ENCODE data around the gene ABLIM2.

The ABLIM2 gene

GRCh38 chr4:8192748-8193738 is 34.4 kb upstream of the ABLIM2 start:
- no peak for DNase-seq

DNA sequence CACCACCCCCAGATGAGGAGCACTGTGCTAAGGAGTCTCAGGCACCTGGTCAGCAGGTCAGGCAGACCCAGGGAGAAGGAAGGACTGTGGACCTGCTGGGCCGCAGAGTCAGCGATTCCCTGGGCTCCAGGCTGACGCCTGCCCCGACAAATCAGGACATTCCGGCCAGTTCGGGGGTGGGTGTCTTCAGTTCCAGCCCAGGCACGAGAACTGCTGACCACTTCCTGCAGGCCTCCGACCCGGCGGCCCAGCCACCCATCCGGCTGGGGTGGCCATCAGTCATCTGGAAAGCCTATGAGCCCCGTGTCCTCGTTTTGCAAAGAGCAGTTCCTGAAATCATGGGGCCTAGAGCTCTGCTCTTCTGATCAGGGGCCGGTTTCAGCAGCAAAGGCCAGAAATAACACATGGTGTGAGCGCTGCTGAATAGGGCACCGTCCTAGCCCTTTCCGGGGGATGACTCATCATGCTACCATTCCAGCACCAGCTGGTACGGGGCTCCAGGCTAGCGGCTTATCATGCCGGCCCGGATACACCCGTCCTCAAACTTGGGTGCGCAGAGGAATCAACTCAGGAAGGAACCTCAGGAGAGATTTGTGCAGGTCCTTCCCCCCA is 32.6 kb upstream of the ABLIM2 start:
- DNase-seq: no peak

DNA sequence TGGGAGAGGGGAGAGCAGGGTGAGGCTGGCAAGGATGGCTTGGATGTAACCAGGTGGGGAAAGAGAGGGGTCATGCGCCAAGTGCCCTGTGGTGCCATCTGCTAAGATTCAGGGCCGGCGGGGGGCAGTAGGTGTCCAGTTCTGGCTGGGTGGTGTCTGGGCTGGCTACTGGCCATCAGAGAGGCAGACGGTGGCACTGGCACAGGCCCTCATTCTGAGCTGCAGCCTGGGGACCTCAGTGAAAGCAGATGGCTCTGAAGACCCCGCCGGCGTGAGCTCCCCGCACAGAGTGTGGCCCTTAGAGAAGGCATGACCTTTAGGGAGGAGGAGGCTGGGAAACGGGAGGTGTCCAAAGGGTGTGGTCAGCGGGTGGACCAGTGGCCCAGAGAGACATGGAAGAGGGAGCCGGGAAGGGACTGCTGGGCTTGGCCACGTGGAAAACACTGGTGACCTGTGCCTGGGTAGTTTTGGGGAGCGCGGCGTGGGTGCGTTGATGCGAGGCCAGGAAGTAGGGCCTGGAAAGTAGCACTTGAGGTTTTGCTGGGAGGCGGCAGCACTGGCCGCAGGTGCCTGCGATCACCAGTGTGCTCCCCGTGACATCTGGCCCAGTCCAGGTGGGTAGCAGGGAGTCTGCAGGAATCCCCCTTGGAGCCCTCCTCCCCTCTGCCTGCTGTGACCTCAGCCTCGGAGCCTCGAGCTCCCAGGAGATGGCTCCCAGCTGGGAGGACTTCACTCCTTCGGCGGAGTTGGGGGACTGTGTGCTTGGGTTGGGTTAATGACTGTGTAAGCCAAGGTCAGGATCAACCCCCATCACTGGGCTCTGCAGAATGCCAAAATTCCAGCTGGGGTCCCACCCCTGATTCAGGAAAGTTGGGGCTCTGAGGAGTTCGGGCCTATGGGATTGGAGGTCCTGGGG is 31.2 kb upstream of the ABLIM2 start:
- DNase-seq: no peak

DNA sequence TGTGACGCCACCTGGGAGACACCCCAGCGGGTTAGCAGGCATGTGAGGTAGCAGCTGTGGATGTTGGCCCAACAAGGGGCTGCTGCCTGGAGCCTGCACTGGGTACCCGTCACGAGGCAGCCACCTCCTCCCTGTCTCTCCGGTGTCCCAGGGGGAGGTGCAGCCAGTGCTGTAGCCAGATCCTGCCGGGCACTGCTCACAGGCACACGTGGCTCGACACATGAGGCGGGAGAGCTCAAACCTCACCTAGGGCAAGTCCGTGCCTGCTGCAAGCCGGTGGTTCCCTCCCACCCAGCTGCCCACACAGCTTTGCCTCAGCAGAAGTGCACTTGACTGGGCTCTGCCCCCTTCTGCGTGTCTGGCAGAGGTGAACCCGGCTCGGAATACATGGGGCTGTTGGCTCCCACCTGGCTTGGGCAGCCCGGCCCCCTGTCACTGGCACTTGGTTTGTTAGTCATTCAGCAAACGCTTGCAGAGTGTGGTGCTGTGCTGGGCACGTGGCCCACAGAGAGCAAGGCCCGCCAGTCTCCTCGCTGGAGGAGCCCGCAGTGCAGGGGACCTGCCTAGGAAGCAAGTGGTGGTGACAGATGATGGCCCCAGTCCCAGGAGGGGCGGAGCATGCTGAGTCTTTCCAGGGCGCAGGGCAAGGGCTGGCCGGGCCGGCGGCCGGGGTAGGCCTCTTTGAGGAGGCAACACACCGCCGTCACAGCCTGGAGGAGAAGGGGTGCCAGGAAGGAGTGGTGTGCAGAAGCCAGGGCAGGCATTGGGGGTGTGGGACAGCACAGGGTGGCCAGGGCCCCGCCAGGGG is 30.3 kb upstream of the ABLIM2 start:
- DNase-seq: no peak

DNA sequence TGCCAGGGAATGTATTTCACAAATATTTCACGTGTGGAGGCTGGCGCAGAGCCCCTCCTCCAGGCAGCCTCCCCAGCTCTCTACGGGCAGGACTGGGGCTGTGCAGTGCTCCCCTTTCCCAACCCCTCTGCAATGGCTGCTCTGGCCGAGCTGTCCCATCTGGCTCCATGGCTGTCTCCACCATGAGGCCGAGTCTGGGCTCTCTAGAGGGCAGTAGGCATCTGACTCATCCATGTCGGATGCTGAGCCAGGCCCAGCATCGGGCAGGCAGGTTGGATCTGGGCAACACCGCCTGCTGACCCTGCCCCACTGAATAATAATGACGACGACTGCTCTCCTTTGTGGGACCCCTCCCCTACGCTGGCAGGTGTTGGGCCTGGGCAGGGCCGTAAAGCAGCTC is 29.5 kb upstream of the ABLIM2 start:
- DNase-seq: no peak

- DNase-seq: no peak
These were observed 27.3 kb upstream of the ABLIM2 start for GRCh38 chr4:8185930-8186329.

DNA sequence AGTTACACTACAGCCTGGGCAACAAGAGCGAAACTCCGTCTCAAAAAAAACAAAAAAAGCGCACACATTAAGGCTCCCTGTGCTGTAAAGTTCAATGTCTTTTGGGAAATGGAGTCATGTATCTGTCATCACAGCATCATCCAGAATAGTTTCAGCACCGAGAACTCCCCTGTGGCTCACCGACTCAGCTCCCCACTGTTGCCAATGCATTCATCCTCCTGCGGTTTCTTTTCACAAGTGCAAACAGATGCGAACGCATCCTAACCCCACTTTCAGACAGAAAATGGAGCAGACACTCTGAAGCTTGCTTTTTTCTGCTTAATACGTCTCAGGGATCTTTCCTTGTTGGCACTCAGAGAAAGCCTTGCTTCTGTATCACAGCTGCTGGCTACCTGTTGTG is 26.7 kb upstream of the ABLIM2 start:
- DNase-seq: no peak

DNA sequence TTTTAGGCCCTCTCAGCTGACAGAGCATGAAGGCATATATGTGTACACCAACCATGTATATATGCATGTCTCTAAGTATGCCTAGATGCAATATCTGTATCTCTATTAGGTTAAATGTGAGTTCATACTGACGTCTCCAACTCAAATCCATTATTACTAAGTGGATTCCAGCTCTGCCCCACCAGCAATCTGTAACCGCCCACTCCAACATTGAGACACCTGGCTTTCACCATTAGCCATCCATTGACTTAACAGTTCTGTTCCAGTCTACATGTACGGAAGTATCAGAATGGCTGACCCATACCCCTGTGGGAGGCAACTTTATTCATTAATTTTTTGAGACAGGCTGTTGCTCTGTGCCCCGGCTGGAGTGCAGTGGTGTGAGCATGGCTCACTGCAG is 25.4 kb upstream of the ABLIM2 start:
- no peak for DNase-seq

GRCh38 chr4:8182858-8183725 is 24.5 kb upstream of the ABLIM2 start:
- DNase-seq: no peak

- no peak for DNase-seq
These were observed 23.7 kb upstream of the ABLIM2 start for GRCh38 chr4:8182294-8182693.

GRCh38 chr4:8181844-8182243 is 23.2 kb upstream of the ABLIM2 start:
- DNase-seq: no peak

DNA sequence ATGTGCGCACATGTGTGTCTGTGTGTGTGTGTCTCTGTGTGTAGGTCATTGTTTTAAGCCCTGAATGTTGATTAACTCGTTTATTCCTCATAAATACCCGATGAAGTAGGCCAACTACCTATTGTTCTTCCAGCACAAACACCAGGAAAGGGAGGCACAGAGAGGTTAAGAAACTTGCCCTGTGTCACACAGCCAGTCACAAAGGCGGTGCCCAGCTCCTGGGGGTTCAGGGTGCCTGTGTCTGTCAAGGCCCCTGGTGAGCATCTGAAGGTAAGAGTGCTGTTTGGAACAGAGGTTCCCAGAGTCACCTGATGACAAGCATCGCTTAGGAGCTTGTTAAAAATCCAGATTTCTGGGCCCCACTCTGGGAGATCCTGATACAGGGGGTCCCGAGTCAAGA is 22.5 kb upstream of the ABLIM2 start:
- no peak for DNase-seq

DNA sequence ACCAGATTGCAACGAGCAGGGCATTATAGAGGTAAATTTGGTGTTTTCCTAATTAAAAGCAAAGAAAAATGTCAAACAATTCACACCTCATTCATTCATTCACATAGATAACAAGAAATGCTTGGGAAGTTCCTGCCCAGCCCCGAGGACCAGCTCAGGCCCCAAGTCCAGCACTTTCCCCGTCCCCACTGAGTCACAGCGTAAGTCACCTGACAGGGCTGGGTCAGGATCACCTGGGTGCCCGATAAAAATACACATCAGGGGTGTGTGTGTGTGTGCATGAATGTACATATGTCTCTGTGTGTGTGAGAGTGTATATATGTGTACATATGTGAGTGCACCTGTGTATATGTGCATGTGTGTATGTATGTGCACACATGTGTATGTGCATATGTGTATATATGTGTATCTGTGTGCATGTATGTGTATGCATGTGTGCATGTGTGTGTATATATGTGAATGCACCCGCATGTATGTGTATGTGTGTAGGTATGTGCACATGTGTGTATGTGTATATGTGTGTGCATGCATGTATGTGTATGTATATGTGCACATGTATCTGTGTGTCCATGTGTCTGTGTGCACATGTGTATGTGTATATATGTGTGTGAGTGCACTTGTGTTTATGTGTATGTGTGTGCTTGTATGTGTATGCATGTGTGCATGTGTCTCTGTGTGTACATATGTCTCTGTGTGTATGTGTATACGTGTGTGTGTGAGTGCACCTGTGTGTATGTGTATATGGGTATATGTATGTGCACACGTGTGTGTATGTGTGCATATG is 21.9 kb upstream of the ABLIM2 start:
- no peak for DNase-seq

DNA sequence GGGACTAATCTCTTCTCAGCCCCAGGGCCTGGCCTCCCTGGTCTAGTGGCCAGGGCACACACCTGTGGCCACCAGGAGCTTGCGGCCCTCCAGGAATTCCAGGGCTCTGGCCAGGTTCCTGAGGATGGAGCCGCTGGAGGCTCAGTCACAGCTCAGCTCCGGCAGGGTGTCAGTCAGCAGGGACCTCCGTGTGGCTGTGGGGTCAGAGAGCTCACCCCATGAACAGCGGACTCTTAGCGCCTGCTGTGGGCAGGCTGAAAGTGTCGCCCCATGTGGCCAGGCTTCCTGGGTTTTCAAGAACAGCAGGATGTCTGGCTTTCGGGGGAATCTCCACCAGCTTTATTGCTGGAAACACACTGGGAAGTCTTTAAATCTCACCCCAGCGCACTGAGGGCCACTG is 21.2 kb upstream of the ABLIM2 start:
- DNase-seq: no peak

GRCh38 chr4:8179074-8179473 is 20.5 kb upstream of the ABLIM2 start:
- no peak for DNase-seq

GRCh38 chr4:8177956-8178355 is 19.3 kb upstream of the ABLIM2 start:
- no peak for DNase-seq

DNA sequence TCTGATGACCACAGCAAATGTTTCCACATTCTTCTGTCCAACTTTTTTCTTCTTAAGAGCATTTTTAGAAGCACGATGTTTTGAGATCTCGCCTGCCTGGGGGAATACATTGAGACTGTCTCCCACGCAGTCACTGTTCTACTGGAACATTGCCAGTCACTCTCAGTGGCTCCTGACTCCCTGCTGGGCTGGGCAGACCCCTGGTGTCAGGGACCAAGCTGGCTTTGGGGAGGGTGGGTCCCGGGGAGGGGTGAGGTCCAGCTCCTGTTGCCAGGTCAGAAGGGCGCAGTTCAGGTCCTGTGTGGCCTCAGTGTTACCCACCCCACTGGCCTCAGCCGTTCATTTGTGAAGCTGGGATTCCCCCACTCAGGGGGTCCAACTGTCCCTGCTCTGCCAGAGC is 18.9 kb upstream of the ABLIM2 start:
- no peak for DNase-seq

DNA sequence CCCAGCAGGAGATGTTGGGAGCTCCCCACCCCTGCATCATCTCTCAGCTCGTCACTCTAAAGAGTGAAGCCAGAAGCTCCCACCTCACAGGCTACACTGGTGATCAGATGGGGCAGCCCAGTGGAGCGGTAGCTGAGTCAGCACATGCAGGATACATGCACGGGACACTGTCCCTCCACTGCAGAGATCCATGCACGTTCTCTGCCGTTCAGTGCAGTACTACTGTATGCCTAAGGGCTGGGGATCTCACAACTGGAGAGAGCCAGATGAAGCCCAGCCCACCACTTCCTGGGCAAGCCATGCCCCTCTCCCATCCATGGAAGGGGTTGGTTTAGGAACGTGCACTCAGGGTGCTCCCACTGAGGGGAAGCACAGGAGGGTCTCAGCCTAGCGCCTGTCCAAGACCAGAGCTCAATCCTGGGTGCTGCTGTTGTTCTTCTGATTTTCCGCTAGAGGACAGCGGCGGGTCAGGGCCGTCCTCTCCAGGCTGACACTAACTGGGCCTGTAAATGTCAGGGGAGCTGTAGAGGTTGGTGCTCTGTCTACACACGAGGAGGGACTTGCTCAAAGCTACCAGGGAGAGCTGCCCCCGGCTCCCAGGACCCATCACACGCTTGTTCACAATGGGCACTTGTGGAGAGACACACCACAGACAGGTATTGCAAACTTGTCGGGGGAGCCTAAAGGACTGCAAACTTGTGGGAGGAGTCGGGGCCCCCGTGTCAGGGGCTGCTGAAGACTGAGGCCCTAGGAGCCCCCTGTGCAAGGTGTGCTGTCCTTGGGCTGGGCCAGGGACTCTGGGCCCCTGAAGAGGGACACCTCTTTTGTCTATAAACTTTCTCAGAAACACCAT is 18.2 kb upstream of the ABLIM2 start:
- DNase-seq: no peak

GRCh38 chr4:8175686-8176085 is 17.1 kb upstream of the ABLIM2 start:
- DNase-seq: no peak

DNA sequence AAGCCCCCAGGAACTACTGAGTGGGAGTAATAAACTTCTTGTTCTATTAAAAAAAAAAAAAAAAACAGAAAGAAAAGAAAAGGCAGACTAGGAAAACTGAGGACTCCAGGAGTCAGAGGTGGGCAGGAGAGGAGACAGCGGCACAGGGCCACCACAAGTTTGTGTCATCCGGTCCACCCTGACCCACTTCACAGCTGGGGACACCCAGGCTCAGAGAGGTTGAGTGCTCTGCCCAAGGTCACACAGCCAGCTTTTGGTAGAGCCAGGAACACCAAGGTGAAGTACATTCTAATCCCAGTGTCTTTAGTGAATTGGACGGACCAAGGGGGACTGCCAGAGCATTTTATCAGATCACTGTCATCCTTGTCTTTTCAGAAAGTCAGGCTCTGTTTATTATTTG is 16.4 kb upstream of the ABLIM2 start:
- no peak for DNase-seq

Measured in activated gamma-delta T cell (primary cell).